GM06990 (cell line): ENCODE data around the gene NFILZ.

Source experiments
- DNase-seq: peaks from one replicate; pipeline ENCODE4 v3.0.0-alpha.2; 2011; ENCODE audit not compliant: insufficient read length; ENCODE audit errors: extremely low read depth
- H3K27me3 ChIP-seq: replicated peaks from 2 replicates; pipeline ENCODE4 v1.6.0; 2011; ENCODE audit warnings: low read length; ENCODE audit not compliant: control insufficient read depth, insufficient read depth
- H3K36me3 ChIP-seq: 2 replicates; pipeline ENCODE4 v1.5.1; 2011; ENCODE audit warnings: low read length; ENCODE audit not compliant: control insufficient read depth, insufficient read depth
- H3K4me3 ChIP-seq: replicated peaks from 2 replicates; pipeline ENCODE4 v1.5.1; 2011; ENCODE audit warnings: low read depth, mild to moderate bottlenecking, control low read depth, low read length
- CTCF ChIP-seq: IDR thresholded peaks from 2 replicates; pipeline ENCODE4 v1.5.1; 2011; ENCODE audit warnings: low read length, control low read depth, mild to moderate bottlenecking, inconsistent platforms; ENCODE audit not compliant: insufficient read depth, poor library complexity, severe bottlenecking

Gene NFILZ

DNA sequence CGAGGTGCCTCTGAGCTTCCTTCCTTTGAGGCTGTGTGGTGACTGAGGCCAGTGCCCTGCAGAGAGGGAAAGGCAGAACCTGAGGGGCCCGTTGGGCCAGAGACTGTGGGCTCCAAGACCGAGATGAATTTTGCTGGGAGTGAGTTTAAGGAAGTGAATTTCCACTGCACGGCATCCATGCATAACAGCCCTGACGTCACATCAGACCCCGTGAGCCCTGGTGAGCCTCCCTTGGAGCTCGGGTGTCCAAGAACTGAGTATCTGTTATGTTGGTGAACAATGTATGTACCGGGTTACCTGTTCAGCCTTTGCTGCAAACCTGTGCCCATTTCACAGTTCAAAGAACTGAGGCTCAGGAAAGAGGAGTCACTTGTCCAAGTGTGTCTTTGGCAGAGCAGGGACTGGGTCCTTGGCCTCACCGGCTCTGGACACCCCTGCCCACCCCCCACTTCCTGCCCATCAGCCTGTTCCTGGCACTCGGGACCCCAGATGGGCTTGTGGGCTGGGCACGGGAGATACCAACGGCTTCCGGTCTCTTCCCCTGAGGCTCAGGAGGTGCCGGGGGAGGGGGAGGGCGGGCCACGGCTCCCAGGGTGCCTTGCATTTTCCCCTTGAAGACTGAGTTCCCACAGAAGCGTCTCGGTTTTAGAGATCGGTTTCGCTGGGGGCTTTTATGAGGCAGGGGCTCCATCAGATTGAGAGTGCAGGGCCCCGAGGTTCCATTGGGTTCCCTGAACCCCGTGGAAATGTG, 33.7 kb downstream of the NFILZ start:
- Histone ChIP-seq H3K36me3 (no peaks in the 10 kb centered on the region), H3K27me3 (no peaks in the 10 kb centered on the region), H3K4me3 (no peak overlapping the region)
- no peak for TF ChIP-seq CTCF
- peak; percentile 58 for DNase-seq

DNA sequence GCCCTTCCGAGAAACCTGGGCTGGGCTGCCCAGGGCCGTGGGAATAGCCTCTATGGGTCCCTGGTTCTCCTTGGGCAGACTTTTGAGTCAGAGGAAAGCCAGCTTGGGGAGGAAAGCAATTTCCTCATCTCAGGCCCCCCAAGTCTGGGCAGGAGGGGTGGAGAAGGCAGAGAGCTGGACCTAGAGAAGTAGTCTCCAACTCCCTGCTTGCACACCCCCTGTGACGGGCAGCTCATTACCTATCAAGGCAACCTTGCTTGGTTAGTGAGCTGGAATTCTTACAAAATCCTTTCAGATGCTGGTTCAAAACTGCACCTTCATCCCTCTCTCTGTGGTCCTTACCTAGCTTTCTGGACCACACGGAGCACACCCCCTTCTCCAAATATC, 34.2 kb downstream of the NFILZ start:
- Histone ChIP-seq H3K4me3 (no peak overlapping the region), H3K27me3 (no peaks in the 10 kb centered on the region), H3K36me3 (no peaks in the 10 kb centered on the region)
- no peak for DNase-seq
- TF ChIP-seq CTCF: no peak

DNA sequence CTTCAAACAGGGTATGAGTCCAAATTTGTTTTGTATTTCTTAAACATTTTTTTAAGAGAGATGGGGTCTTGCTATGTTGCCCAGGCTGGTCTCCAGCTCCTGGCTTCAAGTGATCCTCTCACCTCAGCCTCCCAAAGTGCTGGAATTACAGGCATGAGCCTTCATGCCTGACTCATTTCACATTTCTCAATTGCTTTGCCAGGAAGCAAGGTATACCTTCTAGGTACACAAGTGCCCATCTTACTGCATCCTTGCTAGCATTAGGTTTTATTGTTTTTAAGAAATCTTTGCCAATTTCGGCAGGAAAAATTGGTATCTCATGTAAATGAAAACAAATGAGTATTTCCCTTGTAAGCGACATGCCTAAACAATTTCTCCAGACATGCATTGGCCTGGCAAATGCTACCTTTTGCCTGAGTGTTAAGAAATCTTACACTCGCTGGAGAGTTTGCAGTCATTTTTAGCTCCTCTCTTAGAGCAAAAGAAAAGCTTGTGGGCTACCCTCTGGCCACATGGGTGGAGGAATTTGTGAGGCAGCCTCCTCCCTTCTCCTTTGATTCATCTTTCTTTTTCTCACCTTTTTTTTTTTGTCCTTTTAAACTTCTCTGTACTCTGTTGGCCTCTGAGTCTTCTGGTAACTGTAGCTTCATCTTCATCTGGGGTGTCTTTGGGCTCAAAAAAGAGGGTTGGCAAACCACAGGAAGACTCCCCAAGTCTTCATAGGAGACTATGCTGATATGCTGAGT, 35.2 kb downstream of the NFILZ start:
- H3K36me3 ChIP-seq: no peaks in the 10 kb centered on the region
- DNase-seq: no peak
- H3K4me3 ChIP-seq: no peak overlapping the region
- no peak for TF ChIP-seq CTCF
- H3K27me3 ChIP-seq: no peaks in the 10 kb centered on the region

DNA sequence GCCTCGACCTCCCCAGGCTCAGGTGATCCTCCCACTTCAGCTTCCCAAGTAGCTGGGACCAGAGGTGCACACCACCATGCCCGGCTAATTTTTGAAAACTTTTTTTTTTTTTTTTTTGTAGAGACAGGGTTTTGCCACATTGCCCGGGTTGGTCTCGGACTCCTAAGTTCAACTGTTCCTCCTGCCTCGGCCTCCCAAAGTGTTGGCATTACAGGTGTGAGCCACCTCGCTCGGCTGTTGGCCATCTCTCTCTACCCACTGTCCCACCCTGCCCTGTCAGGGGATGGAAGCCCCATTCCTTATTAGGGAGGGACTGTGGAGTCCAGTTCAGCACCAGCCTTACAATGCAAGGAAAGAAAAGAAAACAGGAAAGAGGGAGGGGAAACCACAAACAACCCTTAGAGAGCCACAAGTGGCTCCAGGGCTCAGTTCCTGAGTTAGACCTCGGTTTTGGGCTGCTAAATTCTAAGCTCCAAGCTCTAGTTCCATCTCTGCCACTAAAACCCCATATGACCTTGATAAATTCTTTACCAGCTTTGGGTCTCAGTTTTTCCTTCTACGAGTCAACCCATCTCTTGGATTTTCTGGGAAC, 36.5 kb downstream of the NFILZ start:
- TF ChIP-seq CTCF: no peak
- no peaks in the 10 kb centered on the region for H3K36me3 ChIP-seq
- H3K4me3 ChIP-seq: no peak overlapping the region
- no peaks in the 10 kb centered on the region for H3K27me3 ChIP-seq
- no peak for DNase-seq

DNA sequence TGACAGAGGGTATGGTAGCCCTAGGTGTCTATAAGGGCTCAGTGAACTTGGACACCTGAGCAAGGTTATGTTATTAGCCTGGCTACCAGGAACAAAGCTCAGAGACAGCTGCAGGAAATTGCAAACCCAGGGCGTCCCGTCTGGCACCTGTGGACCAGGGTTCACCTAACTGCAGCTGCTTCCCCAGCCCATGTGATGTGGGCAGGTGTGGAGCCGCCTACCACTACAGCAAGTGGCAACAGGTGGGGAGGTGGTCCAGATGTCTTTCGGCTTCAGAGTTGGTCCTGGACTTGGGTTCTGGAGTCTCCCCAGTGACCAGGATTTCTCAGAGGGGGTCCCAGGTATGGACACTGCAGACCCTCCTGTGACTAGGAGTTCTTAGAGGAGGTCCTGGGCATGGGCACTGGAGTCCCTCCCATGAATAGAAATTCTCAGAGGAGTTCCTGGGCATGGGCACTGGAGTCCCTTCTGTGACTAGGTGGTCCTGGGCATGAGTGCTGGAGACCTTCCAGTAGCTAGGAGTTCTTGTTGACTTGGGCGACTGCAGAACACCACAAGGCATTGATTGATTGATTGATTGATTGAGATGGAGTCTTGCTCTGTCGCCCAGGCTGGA, 43.0 kb downstream of the NFILZ start:
- DNase-seq: no peak
- no peak overlapping the region for H3K4me3 ChIP-seq
- no peak for TF ChIP-seq CTCF
- no peaks in the 10 kb centered on the region for H3K36me3 ChIP-seq
- H3K27me3 ChIP-seq: no peaks in the 10 kb centered on the region; the same call in 1 of the 2 replicates
